Type B pancreatic cell (in vitro differentiated cells): ENCODE data around the gene FBRS. TPM values are rescaled to one million over a fixed set of nuclear protein-coding genes. Genes with fewer than 3 reads are reported as not detected.
A peak's percentile ranks its signal among the peaks of the same experiment; 100 is the strongest.

Source experiments
- DNase-seq: peaks from one replicate; pipeline ENCODE4 v3.0.0; 2021; ENCODE audit warnings: mixed read lengths; ENCODE audit not compliant: unreplicated experiment; ENCODE audit errors: extremely low spot score
- H3K27ac Mint-ChIP-seq: 2 replicates; pipeline ENCODE4 v1.8.0; 2021; ENCODE audit warnings: mild to moderate bottlenecking, mixed read lengths
- H3K27me3 Mint-ChIP-seq: 2 replicates; pipeline ENCODE4 v1.8.0; 2021; ENCODE audit warnings: mixed read lengths
- H3K36me3 Mint-ChIP-seq: 2 replicates; pipeline ENCODE4 v1.8.0; 2021; ENCODE audit warnings: mixed read lengths
- H3K4me1 Mint-ChIP-seq: one replicate; pipeline ENCODE4 v1.8.0; 2021; ENCODE audit warnings: mixed read lengths; ENCODE audit not compliant: unreplicated experiment
- H3K4me3 Mint-ChIP-seq: 2 replicates; pipeline ENCODE4 v1.8.0; 2021; ENCODE audit warnings: mild to moderate bottlenecking, mixed read lengths
- H3K9me3 Mint-ChIP-seq: 2 replicates; pipeline ENCODE4 v1.8.0; 2021; ENCODE audit warnings: mixed read lengths
- CTCF ChIP-seq: fragments of 200-600 bp; sonication (generic); conservative IDR thresholded peaks from 2 replicates; pipeline ENCODE4 v1.5.0; 2021; ENCODE audit warnings: antibody characterized with exemption, mild to moderate bottlenecking
- total RNA-seq: library from RNA; stranded (reverse); gene quantifications from 2 replicates; pipeline ENCODE4 v1.2.1, GENCODE V29; 2021; ENCODE audit warnings: low replicate concordance

FBRS gene
- total RNA-seq, 1 donor from 2014 or later, result 78.2 TPM

- H3K27ac Mint-ChIP-seq, result peak overlapping the region; percentile 52
- no peaks in the 10 kb centered on the region for H3K27me3 Mint-ChIP-seq
- H3K4me1 Mint-ChIP-seq, result peaks cover 30% of the 10 kb centered on the region
- peak overlapping the region; percentile 84 for H3K4me3 Mint-ChIP-seq
- no peak for DNase-seq
- peaks cover 12% of the 10 kb centered on the region for H3K36me3 Mint-ChIP-seq
- no peaks in the 10 kb centered on the region for H3K9me3 Mint-ChIP-seq
- TF ChIP-seq CTCF, result no peak
Measured at GRCh38 chr16:30659507-30660423, 1.5 kb downstream of the FBRS start.

GRCh38 chr16:30660424-30661261, 2.4 kb downstream of the FBRS start:
- H3K36me3 Mint-ChIP-seq, result peaks cover 12% of the 10 kb centered on the region
- peaks cover 30% of the 10 kb centered on the region for H3K4me1 Mint-ChIP-seq
- no peak for DNase-seq
- H3K27ac Mint-ChIP-seq, result peak overlapping the region; percentile 52
- H3K4me3 Mint-ChIP-seq, result peak overlapping the region; percentile 84
- no peaks in the 10 kb centered on the region for H3K9me3 Mint-ChIP-seq
- H3K27me3 Mint-ChIP-seq, result no peaks in the 10 kb centered on the region
- no peak for TF ChIP-seq CTCF

GRCh38 chr16:30662449-30662848, 4.2 kb downstream of the FBRS start:
- no peak for DNase-seq
- H3K9me3 Mint-ChIP-seq, result no peaks in the 10 kb centered on the region
- H3K36me3 Mint-ChIP-seq, result peaks cover 9% of the 10 kb centered on the region
- H3K27me3 Mint-ChIP-seq, result no peaks in the 10 kb centered on the region
- no peak for TF ChIP-seq CTCF
- H3K27ac Mint-ChIP-seq, result peak overlapping the region; percentile 52
- peaks cover 27% of the 10 kb centered on the region for H3K4me1 Mint-ChIP-seq
- no peak overlapping the region for H3K4me3 Mint-ChIP-seq

GRCh38 chr16:30663038-30663437, 4.8 kb downstream of the FBRS start:
- peaks cover 13% of the 10 kb centered on the region for H3K36me3 Mint-ChIP-seq
- H3K9me3 Mint-ChIP-seq, result no peaks in the 10 kb centered on the region
- no peak for TF ChIP-seq CTCF
- no peaks in the 10 kb centered on the region for H3K27me3 Mint-ChIP-seq
- no peak for DNase-seq
- H3K4me1 Mint-ChIP-seq, result peaks cover 25% of the 10 kb centered on the region
- H3K4me3 Mint-ChIP-seq, result no peak overlapping the region
- H3K27ac Mint-ChIP-seq, result peak overlapping the region; percentile 58

- H3K9me3 Mint-ChIP-seq, result no peaks in the 10 kb centered on the region
- no peak for DNase-seq
- H3K4me3 Mint-ChIP-seq, result peak overlapping the region; percentile 15
- H3K27me3 Mint-ChIP-seq, result no peaks in the 10 kb centered on the region
- H3K27ac Mint-ChIP-seq, result no peak overlapping the region
- H3K4me1 Mint-ChIP-seq, result peaks cover 25% of the 10 kb centered on the region
- H3K36me3 Mint-ChIP-seq, result peaks cover 13% of the 10 kb centered on the region
- TF ChIP-seq CTCF, result no peak
Measured at GRCh38 chr16:30663820-30664219, 5.6 kb downstream of the FBRS start.
